ENCODE measurements around the gene ABCD2.

Gene ABCD2

DNA sequence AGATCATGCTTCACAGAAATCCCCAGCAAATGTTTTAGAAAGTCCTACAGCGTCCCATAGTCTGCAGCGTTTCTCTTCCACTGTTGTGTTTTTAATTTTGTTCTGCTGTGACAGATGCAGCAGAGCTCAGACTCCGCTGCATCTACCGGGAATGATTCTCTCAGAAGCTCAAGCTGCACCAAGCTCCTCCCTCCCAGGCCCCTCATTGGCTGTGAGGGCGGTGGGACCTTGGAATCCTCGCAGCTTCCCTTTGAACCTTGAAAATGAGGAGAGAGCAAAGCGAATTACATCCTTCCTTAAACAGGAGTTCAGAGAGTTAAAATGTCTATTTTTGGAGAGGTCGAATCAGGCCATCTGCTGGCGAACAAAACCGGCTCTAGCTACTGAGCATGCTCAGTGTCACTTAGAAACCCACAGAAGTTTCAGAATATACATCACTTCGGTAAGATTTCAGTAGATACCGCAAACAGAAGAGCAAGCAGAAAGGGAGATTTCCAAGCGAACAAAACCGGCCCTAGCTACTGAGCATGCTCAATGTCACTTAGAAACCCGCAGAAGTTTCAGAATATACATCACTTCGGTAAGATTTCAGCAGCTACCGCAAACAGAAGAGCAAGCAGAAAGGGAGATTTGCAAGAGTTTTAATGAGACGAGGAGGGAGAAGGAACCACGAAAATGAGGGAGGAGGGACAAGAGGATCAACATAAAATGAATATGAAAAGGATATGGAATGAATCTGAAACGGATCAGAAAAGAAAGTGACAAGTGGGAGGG is at the start of gene ABCD2:
Gene ABCD2 (minus strand): TSS at position 144 of the 774 bp plus-strand sequence. CDS start 188 bp downstream, outside the sequence.
- TF ChIP-seq, protein P1, sequence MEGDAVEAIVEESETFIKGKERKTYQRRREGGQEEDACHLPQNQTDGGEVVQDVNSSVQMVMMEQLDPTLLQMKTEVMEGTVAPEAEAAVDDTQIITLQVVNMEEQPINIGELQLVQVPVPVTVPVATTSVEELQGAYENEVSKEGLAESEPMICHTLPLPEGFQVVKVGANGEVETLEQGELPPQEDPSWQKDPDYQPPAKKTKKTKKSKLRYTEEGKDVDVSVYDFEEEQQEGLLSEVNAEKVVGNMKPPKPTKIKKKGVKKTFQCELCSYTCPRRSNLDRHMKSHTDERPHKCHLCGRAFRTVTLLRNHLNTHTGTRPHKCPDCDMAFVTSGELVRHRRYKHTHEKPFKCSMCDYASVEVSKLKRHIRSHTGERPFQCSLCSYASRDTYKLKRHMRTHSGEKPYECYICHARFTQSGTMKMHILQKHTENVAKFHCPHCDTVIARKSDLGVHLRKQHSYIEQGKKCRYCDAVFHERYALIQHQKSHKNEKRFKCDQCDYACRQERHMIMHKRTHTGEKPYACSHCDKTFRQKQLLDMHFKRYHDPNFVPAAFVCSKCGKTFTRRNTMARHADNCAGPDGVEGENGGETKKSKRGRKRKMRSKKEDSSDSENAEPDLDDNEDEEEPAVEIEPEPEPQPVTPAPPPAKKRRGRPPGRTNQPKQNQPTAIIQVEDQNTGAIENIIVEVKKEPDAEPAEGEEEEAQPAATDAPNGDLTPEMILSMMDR (conservative IDR thresholded peaks at IDR 0.05; ENCODE audit: low read depth), result 0 out of 2 replicates have a peak, but pooled peaks have one; percentile 15
- DNase-seq (ENCODE audit: low spot score), result peak; percentile 29
- peak within 1 kb of the TSS; percentile 61 for H3K27ac ChIP-seq
- ChIA-PET POLR2A (ENCODE audit: low non-redundant PET) (no interaction called here), CTCF (interaction anchor here (0.6 kb wide), 1 partner anchor 240 kb away, joined by 3 read pairs; no protein-coding TSS in a partner anchor)

DNA sequence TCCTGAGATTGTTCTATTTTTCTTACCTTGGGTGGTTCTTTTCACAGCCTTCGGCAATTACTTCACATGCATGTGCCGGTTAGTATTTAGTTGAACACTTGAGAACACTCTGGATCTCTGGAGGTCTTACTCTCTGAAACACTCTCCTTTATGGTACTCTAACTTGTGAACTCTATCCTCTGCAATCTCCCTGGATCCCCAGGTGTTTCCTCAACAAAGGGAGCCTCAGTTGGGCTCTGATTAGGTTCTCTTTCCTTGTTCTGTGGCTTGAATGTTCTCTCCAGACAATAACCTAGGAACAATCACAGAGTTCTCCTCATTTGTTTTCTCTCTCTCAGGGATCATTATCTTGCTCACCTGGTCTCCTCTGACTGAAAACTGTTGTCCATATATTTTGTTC is 40.5 kb upstream of the ABCD2 start:
- TF ChIP-seq, protein P1 (conservative IDR thresholded peaks at IDR 0.05; ENCODE audit: low read depth), result no peak
- H3K27ac ChIP-seq, result no peak overlapping the region
- DNase-seq (ENCODE audit: low spot score), result no peak
- ChIA-PET CTCF (no interaction called here), POLR2A (ENCODE audit: low non-redundant PET) (no interaction called here)

DNA sequence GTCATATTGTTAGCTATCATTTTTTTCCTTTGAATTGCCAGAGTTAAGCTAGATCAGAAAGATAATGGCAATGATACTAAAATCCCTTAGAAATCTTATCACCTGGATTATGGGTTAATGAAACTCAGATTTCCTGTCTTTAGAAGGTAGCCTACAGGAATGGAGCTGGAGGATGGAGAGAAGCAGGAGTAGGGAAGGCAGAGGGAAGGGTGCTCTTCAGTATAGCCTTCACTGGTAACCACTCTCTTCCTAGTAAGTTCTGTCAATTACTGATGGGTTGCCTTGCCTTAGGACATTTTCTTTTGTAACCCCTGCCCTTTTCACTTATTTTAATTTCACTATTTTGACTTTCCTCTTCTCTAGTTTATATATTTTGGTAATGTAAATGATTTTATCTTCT is 27.8 kb upstream of the ABCD2 start:
- CTCF ChIA-PET, result interaction anchor here (0.6 kb wide), 2 partner anchors 105 to 823 kb away, joined by 3 read pairs; no protein-coding TSS in a partner anchor

DNA sequence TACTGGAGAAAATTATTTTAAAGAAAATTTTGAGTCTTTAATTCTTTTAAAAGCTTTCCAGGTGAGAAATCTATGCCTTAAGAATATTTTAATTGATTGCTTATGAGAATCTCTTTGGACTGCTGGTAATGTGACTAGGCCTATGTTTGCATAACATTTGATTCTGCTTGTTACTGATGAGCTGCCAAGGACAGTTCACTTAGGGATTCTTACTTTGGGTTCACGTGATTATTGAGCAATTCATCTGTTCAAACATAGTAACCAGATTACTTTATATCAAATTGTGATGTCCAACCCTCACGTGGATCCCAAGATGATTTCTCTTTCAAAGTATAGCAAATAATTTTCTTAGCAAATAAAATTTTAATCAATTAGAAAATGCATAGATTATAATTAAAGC is 27.4 kb upstream of the ABCD2 start:
- no peak overlapping the region for H3K27ac ChIP-seq
- CTCF ChIA-PET, result interaction anchor here (0.6 kb wide), 2 partner anchors 105 to 824 kb away, joined by 3 read pairs; no protein-coding TSS in a partner anchor
- TF ChIP-seq, protein P1 (conservative IDR thresholded peaks at IDR 0.05; ENCODE audit: low read depth), result no peak
- POLR2A ChIA-PET (ENCODE audit: low non-redundant PET), result no interaction called here
- no peak for DNase-seq (ENCODE audit: low spot score)

More for the DNA sequence above, 27.8 kb upstream of the ABCD2 start:
- TF ChIP-seq, protein P1 (conservative IDR thresholded peaks at IDR 0.05; ENCODE audit: low read depth), result no peak
- POLR2A ChIA-PET (ENCODE audit: low non-redundant PET), result no interaction called here
- no peak overlapping the region for H3K27ac ChIP-seq
- no peak for DNase-seq (ENCODE audit: low spot score)

DNA sequence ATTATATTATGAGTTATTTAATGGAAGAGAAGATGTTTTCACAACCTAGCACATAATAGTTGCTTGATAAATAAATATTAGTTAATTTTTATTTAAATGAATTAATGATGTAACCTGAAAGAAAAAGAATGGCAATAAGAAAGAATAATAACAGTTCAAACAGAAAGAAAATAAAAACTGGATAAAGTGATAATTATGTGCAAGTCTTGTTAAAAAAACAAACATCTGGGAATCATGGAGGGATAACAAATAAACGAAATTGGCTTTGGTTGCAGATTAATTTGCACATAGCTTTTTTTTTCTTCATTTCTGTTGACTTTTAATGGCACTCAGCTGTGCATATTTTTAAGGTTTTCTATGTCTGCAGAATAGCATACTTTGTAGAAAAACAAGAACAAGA is 23.4 kb upstream of the ABCD2 start:
- POLR2A ChIA-PET (ENCODE audit: low non-redundant PET), result no interaction called here
- DNase-seq (ENCODE audit: low spot score), result no peak
- CTCF ChIA-PET, result no interaction called here
- TF ChIP-seq, protein P1 (conservative IDR thresholded peaks at IDR 0.05; ENCODE audit: low read depth), result no peak
- no peak overlapping the region for H3K27ac ChIP-seq

DNA sequence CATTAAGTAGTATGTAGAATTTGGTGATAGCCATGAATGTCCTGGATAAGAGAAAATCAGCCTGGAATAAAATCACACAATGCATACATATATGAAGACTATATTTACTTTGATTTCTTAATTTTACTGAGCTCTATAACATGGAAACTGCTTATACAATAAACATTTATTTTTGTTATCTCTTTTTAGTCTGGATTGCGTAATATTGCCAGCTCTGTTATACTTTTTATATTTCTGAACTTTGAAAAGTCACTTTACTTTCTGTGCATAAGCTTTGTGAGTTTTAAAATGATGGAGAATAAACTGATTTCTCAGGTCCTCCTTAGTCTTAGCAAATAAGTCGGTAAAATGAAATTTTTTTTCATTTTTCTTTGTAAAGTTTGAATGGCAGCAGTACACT is 19.2 kb upstream of the ABCD2 start:
- H3K27ac ChIP-seq, result no peak overlapping the region
- TF ChIP-seq, protein P1 (conservative IDR thresholded peaks at IDR 0.05; ENCODE audit: low read depth), result no peak
- ChIA-PET POLR2A (ENCODE audit: low non-redundant PET) (no interaction called here), CTCF (no interaction called here)
- no peak for DNase-seq (ENCODE audit: low spot score)
